NT2/D1 (cell line): Measurements from ENCODE around the gene PIEZO1.

Experiments
- YY1 ChIP-seq: IDR thresholded peaks from 2 replicates; pipeline ENCODE4 v1.6.1; 2011; ENCODE audit not compliant: insufficient read length, insufficient read depth
- ZNF274 ChIP-seq: IDR thresholded peaks from 2 replicates; pipeline ENCODE4 v1.6.1; 2011; ENCODE audit warnings: mild to moderate bottlenecking, low read depth, low read length

GRCh38 chr16:88687254-88687576 lies 97.8 kb downstream of the PIEZO1 start:
- no peak for TF ChIP-seq YY1
- no peak for TF ChIP-seq ZNF274
